SK-N-SH (cell line): ENCODE measurements around the gene TNNT2. TPM values are rescaled to one million over a fixed set of nuclear protein-coding genes. Genes with fewer than 3 reads are reported as not detected.

Source experiments
- CTCF ChIA-PET: fragments of 300-600, 350-600 bp; formaldehyde crosslinking; extraction: SDS; loops from one replicate; lab custom pipeline; 2021; lab: Yijun Ruan, JAX
- POLR2A ChIA-PET: fragments of 350-600 bp; sonication (Branson Sonifier 250); formaldehyde crosslinking; extraction: SDS; loops from one replicate; lab custom pipeline; 2020; ENCODE audit warnings: antibody characterized with exemption, inconsistent platforms; lab: Yijun Ruan, JAX
- DNase-seq: peaks from one replicate; pipeline ENCODE4 v3.0.0; 2012
- H2AFZ ChIP-seq: fragments of 200-600 bp; sonication (generic); 2 replicates; pipeline ENCODE4 v1.8.1; 2016; ENCODE audit warnings: antibody characterized with exemption, mild to moderate bottlenecking, low read depth
- H3F3A ChIP-seq: fragments of 200-600 bp; sonication (generic); replicated peaks from 2 replicates; pipeline ENCODE3; 2016; ENCODE audit warnings: antibody characterized with exemption, mild to moderate bottlenecking; ENCODE audit not compliant: insufficient read depth
- H3K27ac ChIP-seq, 2 experiments: fragments of 200-500 bp in 1 of 2; fragments of 200-600 bp in 1 of 2; sonication (Bioruptor generic) in 1 of 2; sonication (generic), shearing (Covaris generic) in 1 of 2; 2 replicates each; pipeline versions ENCODE4 v1.5.1 to v1.6.1; 2014 to 2016; ENCODE audit warnings: low read depth in 2 of 2, inconsistent platforms in 1 of 2, low read length in 1 of 2, mild to moderate bottlenecking in 1 of 2, mixed read lengths in 1 of 2
- H3K27me3 ChIP-seq: fragments of 200-600 bp; sonication (generic), shearing (Covaris generic); 2 replicates; pipeline ENCODE4 v1.6.1; 2016; ENCODE audit warnings: mixed run types; ENCODE audit not compliant: insufficient read depth
- H3K36me3 ChIP-seq, 2 experiments: fragments of 200-500 bp in 1 of 2; fragments of 200-600 bp in 1 of 2; sonication (Bioruptor generic) in 1 of 2; sonication (generic) in 1 of 2; replicated peaks in 1 of 2; 2 replicates each; pipeline versions ENCODE3 to v1.5.1; 2014 to 2016; ENCODE audit warnings: low read length in 1 of 2, mild to moderate bottlenecking in 1 of 2; ENCODE audit not compliant: insufficient read depth in 2 of 2, control insufficient read depth in 1 of 2
- H3K4me1 ChIP-seq, 2 experiments: fragments of 200-500 bp in 1 of 2; fragments of 200-600 bp in 1 of 2; sonication (Bioruptor generic) in 1 of 2; sonication (generic), shearing (Covaris generic) in 1 of 2; 2 replicates each; pipeline versions ENCODE4 v1.5.1 to v1.6.1; 2014 to 2016; ENCODE audit warnings: low read depth in 1 of 2, low read length in 1 of 2, mixed run types in 1 of 2; ENCODE audit not compliant: insufficient read depth in 2 of 2, control insufficient read depth in 1 of 2
- H3K4me2 ChIP-seq: fragments of 200-600 bp; sonication (generic), shearing (Covaris generic); 2 replicates; pipeline ENCODE4 v1.6.1; 2017; ENCODE audit warnings: mixed run types
- H3K4me3 ChIP-seq, 2 experiments: fragments of 200-500 bp in 1 of 2; fragments of 200-600 bp in 1 of 2; sonication (Bioruptor generic) in 1 of 2; sonication (generic), shearing (Covaris generic) in 1 of 2; 2 replicates each; pipeline versions ENCODE4 v1.5.1 to v1.8.1; 2014 to 2016; ENCODE audit warnings: low read depth in 2 of 2, inconsistent platforms in 1 of 2, low read length in 1 of 2, mild to moderate bottlenecking in 1 of 2, mixed read lengths in 1 of 2, moderate library complexity in 1 of 2
- H3K79me2 ChIP-seq: fragments of 200-600 bp; sonication (generic); 2 replicates; pipeline ENCODE4 v1.8.1; 2017; ENCODE audit warnings: mild to moderate bottlenecking; ENCODE audit not compliant: insufficient read depth
- H3K9ac ChIP-seq: fragments of 200-600 bp; sonication (generic); 2 replicates; pipeline ENCODE4 v1.6.1; 2017; ENCODE audit warnings: mixed run types
- H3K9me2 ChIP-seq: fragments of 200-600 bp; sonication (generic); 2 replicates; pipeline ENCODE4 v1.6.1; 2017; ENCODE audit warnings: mixed run types
- H3K9me3 ChIP-seq: fragments of 200-600 bp; sonication (generic); 2 replicates; pipeline ENCODE4 v1.6.1; 2017; ENCODE audit warnings: mixed run types, mild to moderate bottlenecking, moderate library complexity
- H4K20me1 ChIP-seq: fragments of 200-600 bp; sonication (generic); 2 replicates; pipeline ENCODE4 v1.6.1; 2017; ENCODE audit warnings: mild to moderate bottlenecking, mixed run types; ENCODE audit not compliant: insufficient read depth
- CTCF ChIP-seq: fragments of 200-600 bp; sonication (generic); IDR thresholded peaks from 2 replicates; pipeline ENCODE4 v1.6.1; 2017; ENCODE audit warnings: antibody characterized with exemption, mild to moderate bottlenecking, moderate library complexity
- EP300 ChIP-seq, 2 experiments: IDR thresholded peaks; 2 replicates each; pipeline versions ENCODE4 v1.4.0 to v1.6.1; 2012; ENCODE audit warnings: borderline replicate concordance in 1 of 2, low read depth in 1 of 2, low read length in 1 of 2
- EZH2phosphoT487 ChIP-seq: fragments of 200-600 bp; sonication (generic); IDR thresholded peaks from 2 replicates; pipeline ENCODE4 v1.6.1; 2017; ENCODE audit warnings: low read depth, mixed run types, mild to moderate bottlenecking, antibody characterized with exemption, moderate library complexity, borderline replicate concordance
- FOXJ3 ChIP-seq: sonication (generic); formaldehyde crosslinking; IDR thresholded peaks from 2 replicates; pipeline ENCODE4 v1.5.1; 2020; ENCODE audit warnings: mild to moderate bottlenecking, missing genetic modification reagents
- FOXM1 ChIP-seq: IDR thresholded peaks from 2 replicates; pipeline ENCODE4 v1.4.0; 2012; ENCODE audit warnings: low read depth, mild to moderate bottlenecking
- GABPA ChIP-seq: IDR thresholded peaks from 2 replicates; pipeline ENCODE4 v1.4.0; 2012; ENCODE audit warnings: low read depth, mild to moderate bottlenecking
- GATA2 ChIP-seq: sonication (generic); formaldehyde crosslinking; IDR thresholded peaks from 2 replicates; pipeline ENCODE4 v1.5.0; 2020; ENCODE audit warnings: mild to moderate bottlenecking, missing genetic modification reagents
- JUND ChIP-seq: IDR thresholded peaks from 2 replicates; pipeline ENCODE4 v1.4.0; 2012
- MAX ChIP-seq: IDR thresholded peaks from 2 replicates; pipeline ENCODE4 v1.4.0; 2012; ENCODE audit warnings: low read depth
- MEF2A ChIP-seq: IDR thresholded peaks from 2 replicates; pipeline ENCODE4 v1.4.0; 2012; ENCODE audit warnings: low read depth, borderline replicate concordance
- NRF1 ChIP-seq: IDR thresholded peaks from 2 replicates; pipeline ENCODE4 v1.6.1; 2012; ENCODE audit warnings: low read depth, mild to moderate bottlenecking, low read length
- RAD21 ChIP-seq: IDR thresholded peaks from 2 replicates; pipeline ENCODE4 v1.6.1; 2012; ENCODE audit warnings: mild to moderate bottlenecking, low read length
- RCOR1 ChIP-seq: fragments of 150-350 bp; IDR thresholded peaks from 2 replicates; pipeline ENCODE4 v1.6.1; 2017; ENCODE audit warnings: antibody characterized with exemption, low read length
- REST ChIP-seq: IDR thresholded peaks from 2 replicates; pipeline ENCODE4 v1.6.1; 2012; ENCODE audit warnings: mild to moderate bottlenecking, low read depth, low read length, moderate library complexity
- RXRA ChIP-seq: IDR thresholded peaks from 2 replicates; pipeline ENCODE4 v1.4.0; 2012; ENCODE audit warnings: low read depth, mild to moderate bottlenecking, borderline replicate concordance
- TCF12 ChIP-seq: IDR thresholded peaks from 2 replicates; pipeline ENCODE4 v1.4.0; 2012
- TEAD4 ChIP-seq: IDR thresholded peaks from 2 replicates; pipeline ENCODE4 v1.4.0; 2012; ENCODE audit warnings: mild to moderate bottlenecking, borderline replicate concordance; ENCODE audit not compliant: insufficient read depth
- USF2 ChIP-seq: fragments of 150-350 bp; IDR thresholded peaks from 2 replicates; pipeline ENCODE4 v1.6.1; 2017; ENCODE audit warnings: antibody characterized with exemption, low read length, low read depth, borderline replicate concordance
- YY1 ChIP-seq: IDR thresholded peaks from 2 replicates; pipeline ENCODE4 v1.4.0; 2012; ENCODE audit warnings: low read depth, mild to moderate bottlenecking
- ZBTB33 ChIP-seq: IDR thresholded peaks from 2 replicates; pipeline ENCODE4 v1.4.0; 2012; ENCODE audit warnings: low read depth, borderline replicate concordance
- WGBS: methylation state at CpG from one replicate; pipeline ENCODE4 v1.1.6; 2017; ENCODE audit warnings: low lambda C conversion rate; 5-methylcytosine and 5-hydroxymethylcytosine counted together
- polyA plus RNA-seq, 3 experiments: library from polyadenylated mRNA; depleted of rRNA; stranded (reverse); fragments of >200 nt; gene quantifications; 2 replicates each; pipeline ENCODE4 v1.2.3, GENCODE V29; 2012

Gene TNNT2
- polyA plus RNA-seq, 1 of the 3 experiments (the other 2 are of a cell fraction), result 0.33 TPM

- Histone ChIP-seq H3K27me3 (peaks cover 35% of the 10 kb centered on the region; the same call in 1 of the 2 replicates), H3K79me2 (no peaks in the 10 kb centered on the region), H4K20me1 (no peaks in the 10 kb centered on the region), H3K36me3 (no peaks in the 10 kb centered on the region), H3K9ac (no peak overlapping the region), H3K4me1 (peaks cover 0 to 9% of the 10 kb centered on the region in 2 experiments; a peak in 1 of 4 replicates), H3K4me3 (no peak overlapping the region), H3K4me2 (no peak overlapping the region), H3F3A (no peaks in the 10 kb centered on the region), H3K9me3 (no peaks in the 10 kb centered on the region), H3K27ac (no peak overlapping the region), H3K9me2 (no peaks in the 10 kb centered on the region), H2AFZ (no peak overlapping the region)
- no peak for TF ChIP-seq TCF12
- no peak for TF ChIP-seq RCOR1
- no peak for TF ChIP-seq FOXM1
- no peak for TF ChIP-seq JUND
- no peak for TF ChIP-seq ZBTB33
- no peak for TF ChIP-seq YY1
- no peak for TF ChIP-seq NRF1
- TF ChIP-seq TEAD4, result no peak
- no peak for TF ChIP-seq EP300 (IDR thresholded peaks at IDR 0.05; ENCODE audit: borderline replicate concordance in 1 of 2, low read depth in 1 of 2, low read length in 1 of 2)
- TF ChIP-seq EZH2phosphoT487, result no peak
- TF ChIP-seq GABPA, result no peak
- no peak for TF ChIP-seq CTCF
- no peak for TF ChIP-seq FOXJ3
- TF ChIP-seq RAD21, result no peak
- TF ChIP-seq RXRA, result no peak
- no peak for TF ChIP-seq GATA2
- TF ChIP-seq MAX, result no peak
- no peak for TF ChIP-seq USF2
- TF ChIP-seq MEF2A, result no peak
- no peak for TF ChIP-seq REST
- POLR2A ChIA-PET, result no interaction called here
- CTCF ChIA-PET, result interaction anchor here (0.7 to 2.7 kb wide), 4 partner anchors 9 to 88 kb away, joined by 3 to 11 read pairs (median 6); no protein-coding TSS in a partner anchor
- 62% methylated on average over 18 of the region's 62 CpGs for WGBS
- no peak for DNase-seq
These were observed 22.1 kb upstream of the TNNT2 start for GRCh38 chr1:201399352-201400126.
